Transverse colon (tissue), 4 donors: ENCODE results near the gene UBE2E2. TPM values are rescaled to one million over a fixed set of nuclear protein-coding genes. Genes with fewer than 3 reads are reported as not detected.

Source experiments
- DNase-seq: peaks from one replicate; pipeline ENCODE4 v3.0.0-alpha.2; 2019
- H3K27ac ChIP-seq, 4 donors: fragments of 200-600 bp; sonication (generic); 2 replicates each; pipeline ENCODE4 v1.5.1; 2016 to 2018; ENCODE audit warnings: inconsistent platforms in 4 of 4
- H3K27me3 ChIP-seq: fragments of 200-600 bp; sonication (generic); 2 replicates; pipeline ENCODE4 v1.5.1; 2017; ENCODE audit warnings: inconsistent platforms
- H3K36me3 ChIP-seq, 4 donors: fragments of 200-600 bp; sonication (generic); 2 replicates each; pipeline ENCODE4 v1.5.1; 2017 to 2019; ENCODE audit warnings: inconsistent platforms in 4 of 4
- H3K4me1 ChIP-seq, 4 donors: fragments of 200-600 bp; sonication (generic); 2 replicates each; pipeline ENCODE4 v1.5.1; 2017 to 2020; ENCODE audit warnings: inconsistent platforms in 4 of 4
- H3K4me3 ChIP-seq, 4 donors: fragments of 200-600 bp; sonication (generic); 1 replicate in 1 of 4; 2 replicates in 3 of 4; pipeline versions ENCODE4 v1.5.1 to v1.6.1; 2017 to 2019; ENCODE audit warnings: inconsistent platforms in 4 of 4
- H3K9me3 ChIP-seq, 2 donors: fragments of 200-600 bp; sonication (generic); 2 replicates each; pipeline ENCODE4 v1.5.1; 2017 to 2019; ENCODE audit warnings: inconsistent platforms in 2 of 2
- EP300 ChIP-seq: sonication (generic); formaldehyde crosslinking; IDR thresholded peaks from one replicate; pipeline ENCODE4 v1.6.1; 2017; ENCODE audit warnings: antibody characterized with exemption, low read depth
- POLR2A ChIP-seq: fragments of 450-650 bp; IDR thresholded peaks from one replicate; pipeline ENCODE4 v1.6.1; 2016; ENCODE audit warnings: antibody characterized with exemption, mild to moderate bottlenecking, moderate library complexity
- POLR2AphosphoS5 ChIP-seq, 3 donors: sonication (generic); formaldehyde crosslinking; IDR thresholded peaks; one replicate each; pipeline ENCODE4 v1.6.1; 2016; ENCODE audit warnings: antibody characterized with exemption in 3 of 3
- WGBS, 2 donors: methylation state at CpG; one replicate each; pipeline ENCODE4 v1.1.5; 2018; ENCODE audit warnings: low coverage in 1 of 2; 5-methylcytosine and 5-hydroxymethylcytosine counted together
- in situ Hi-C, 4 donors: fragments of 200-750 bp; cut with MboI; loops; one replicate each; pipeline versions ENCODE4 v1.15.0 to v1.15.1; 2017; ENCODE audit warnings: low sequenced_read_pairs in 3 of 4, low pct_ligation_motif_present in 1 of 4, low pct_unique_long_range_greater_than_20kb in 1 of 4
- intact Hi-C: fragments of 100-400 bp; cut with DNase I; formaldehyde crosslinking; loops from one replicate; pipeline ENCODE4 v1.15.1; 2023; ENCODE audit warnings: low total_unique reads
- total RNA-seq, 4 donors: library from RNA; depleted of rRNA; stranded (reverse); fragments of >200 nt; gene quantifications; one replicate each; pipeline ENCODE4 v1.1.0, GENCODE V29; 2016
- TF ChIP-seq, protein P1 (sequence below), 5 experiments: fragments of 200-600 bp in 3 of 5; fragments of 450-650 bp in 2 of 5; sonication (generic) in 3 of 5; IDR thresholded peaks; 1 replicate in 2 of 5; 2 replicates in 3 of 5; pipeline ENCODE4 v1.5.1; 2016 to 2017; ENCODE audit warnings: antibody characterized with exemption in 5 of 5, inconsistent platforms in 3 of 5, mild to moderate bottlenecking in 2 of 5, moderate library complexity in 1 of 5

The UBE2E2 gene
- total RNA-seq, 4 donors from 2014 or later: 5.4 to 133 (median 7.6) TPM

DNA sequence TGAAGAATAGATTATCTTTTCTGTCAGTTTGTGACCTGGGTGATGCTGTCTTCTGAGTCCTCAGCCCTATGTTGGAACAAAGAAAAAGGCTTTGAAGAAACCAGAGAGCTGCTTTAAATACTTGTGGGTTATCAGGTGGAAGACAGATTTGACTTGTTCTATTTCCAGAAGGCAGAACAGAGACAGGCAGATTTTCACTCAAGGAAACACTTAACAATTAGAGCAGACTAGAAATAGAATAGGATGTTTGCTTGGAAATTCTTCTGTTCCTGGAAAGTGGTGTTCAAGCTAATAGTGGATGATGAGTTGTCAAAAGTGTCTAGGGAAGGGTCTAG, 219.4 kb downstream of the UBE2E2 start:
- in situ Hi-C loops: no loop called here
- Histone ChIP-seq H3K4me1 (peaks cover 0 to 6% (median 1%) of the 10 kb centered on the region in 4 donors), H3K27ac (no peak overlapping the region), H3K36me3 (no peaks in the 10 kb centered on the region), H3K27me3 (no peaks in the 10 kb centered on the region), H3K4me3 (no peak overlapping the region), H3K9me3 (no peaks in the 10 kb centered on the region)
- TF ChIP-seq POLR2A: no peak
- TF ChIP-seq EP300: no peak
- no peak for TF ChIP-seq POLR2AphosphoS5 (IDR thresholded peaks at IDR 0.05)
- TF ChIP-seq, protein P1, sequence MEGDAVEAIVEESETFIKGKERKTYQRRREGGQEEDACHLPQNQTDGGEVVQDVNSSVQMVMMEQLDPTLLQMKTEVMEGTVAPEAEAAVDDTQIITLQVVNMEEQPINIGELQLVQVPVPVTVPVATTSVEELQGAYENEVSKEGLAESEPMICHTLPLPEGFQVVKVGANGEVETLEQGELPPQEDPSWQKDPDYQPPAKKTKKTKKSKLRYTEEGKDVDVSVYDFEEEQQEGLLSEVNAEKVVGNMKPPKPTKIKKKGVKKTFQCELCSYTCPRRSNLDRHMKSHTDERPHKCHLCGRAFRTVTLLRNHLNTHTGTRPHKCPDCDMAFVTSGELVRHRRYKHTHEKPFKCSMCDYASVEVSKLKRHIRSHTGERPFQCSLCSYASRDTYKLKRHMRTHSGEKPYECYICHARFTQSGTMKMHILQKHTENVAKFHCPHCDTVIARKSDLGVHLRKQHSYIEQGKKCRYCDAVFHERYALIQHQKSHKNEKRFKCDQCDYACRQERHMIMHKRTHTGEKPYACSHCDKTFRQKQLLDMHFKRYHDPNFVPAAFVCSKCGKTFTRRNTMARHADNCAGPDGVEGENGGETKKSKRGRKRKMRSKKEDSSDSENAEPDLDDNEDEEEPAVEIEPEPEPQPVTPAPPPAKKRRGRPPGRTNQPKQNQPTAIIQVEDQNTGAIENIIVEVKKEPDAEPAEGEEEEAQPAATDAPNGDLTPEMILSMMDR (IDR thresholded peaks at IDR 0.05): no peak
- intact Hi-C loops: no loop called here
- DNase-seq: no peak

DNA sequence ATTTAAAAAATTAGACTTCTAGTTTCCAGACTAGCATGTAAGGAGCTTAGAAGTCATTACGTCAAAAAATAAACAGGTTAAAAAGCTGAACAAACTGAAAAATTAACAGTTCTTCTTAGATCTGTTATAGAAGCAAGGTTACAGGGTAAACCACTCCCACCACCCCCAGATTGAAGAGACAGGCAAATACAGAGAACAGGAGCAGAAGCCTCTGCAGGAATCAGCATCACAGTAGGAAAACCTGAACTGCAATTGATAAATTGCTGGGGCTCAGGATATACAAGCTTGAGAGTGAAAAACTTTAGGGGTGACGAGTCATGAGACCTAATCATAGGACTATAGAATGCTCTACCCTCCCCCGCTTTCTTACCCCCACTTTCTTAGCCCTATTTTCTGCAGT, 222.3 kb downstream of the UBE2E2 start:
- in situ Hi-C loops (no loop called here), intact Hi-C loops (no loop called here)
- TF ChIP-seq EP300: no peak
- TF ChIP-seq POLR2A: no peak
- TF ChIP-seq POLR2AphosphoS5 (IDR thresholded peaks at IDR 0.05): no peak
- TF ChIP-seq, protein P1 (IDR thresholded peaks at IDR 0.05): no peak
- H3K27me3 ChIP-seq: no peaks in the 10 kb centered on the region
- WGBS, 2 donors: 90 to 95% methylated on average over 3 of the region's 3 CpGs
- H3K36me3 ChIP-seq: no peaks in the 10 kb centered on the region
- peaks cover 0 to 6% (median 1%) of the 10 kb centered on the region in 4 donors for H3K4me1 ChIP-seq
- H3K27ac ChIP-seq: no peak overlapping the region
- H3K4me3 ChIP-seq: no peak overlapping the region
- H3K9me3 ChIP-seq: no peaks in the 10 kb centered on the region
- DNase-seq: no peak

- DNase-seq: no peak
- intact Hi-C loops: no loop called here
Observed at GRCh38 chr3:23430781-23431398, 227.8 kb downstream of the UBE2E2 start.

GRCh38 chr3:23431764-23432163, 228.6 kb downstream of the UBE2E2 start:
- Histone ChIP-seq H3K4me3 (no peak overlapping the region), H3K9me3 (no peaks in the 10 kb centered on the region), H3K27me3 (no peaks in the 10 kb centered on the region), H3K4me1 (no peaks in the 10 kb centered on the region), H3K36me3 (no peaks in the 10 kb centered on the region), H3K27ac (no peak overlapping the region)
- in situ Hi-C loops (no loop called here), intact Hi-C loops (no loop called here)
- WGBS, 2 donors: 64 to 75% methylated on average over 3 of the region's 3 CpGs
- no peak for DNase-seq
- TF ChIP-seq EP300 (no peak), POLR2AphosphoS5 (IDR thresholded peaks at IDR 0.05) (no peak), POLR2A (no peak)
- TF ChIP-seq, protein P1 (IDR thresholded peaks at IDR 0.05): no peak

More at GRCh38 chr3:23430781-23431398, 227.8 kb downstream of the UBE2E2 start:
- Histone ChIP-seq H3K4me1 (no peaks in the 10 kb centered on the region), H3K27ac (no peak overlapping the region), H3K9me3 (no peaks in the 10 kb centered on the region), H3K27me3 (no peaks in the 10 kb centered on the region), H3K36me3 (no peaks in the 10 kb centered on the region), H3K4me3 (no peak overlapping the region)
- no peak for TF ChIP-seq POLR2AphosphoS5 (IDR thresholded peaks at IDR 0.05)
- no peak for TF ChIP-seq EP300
- in situ Hi-C loops: no loop called here
- 73 to 80% methylated on average over 2 of the region's 2 CpGs for WGBS, 2 donors

DNA sequence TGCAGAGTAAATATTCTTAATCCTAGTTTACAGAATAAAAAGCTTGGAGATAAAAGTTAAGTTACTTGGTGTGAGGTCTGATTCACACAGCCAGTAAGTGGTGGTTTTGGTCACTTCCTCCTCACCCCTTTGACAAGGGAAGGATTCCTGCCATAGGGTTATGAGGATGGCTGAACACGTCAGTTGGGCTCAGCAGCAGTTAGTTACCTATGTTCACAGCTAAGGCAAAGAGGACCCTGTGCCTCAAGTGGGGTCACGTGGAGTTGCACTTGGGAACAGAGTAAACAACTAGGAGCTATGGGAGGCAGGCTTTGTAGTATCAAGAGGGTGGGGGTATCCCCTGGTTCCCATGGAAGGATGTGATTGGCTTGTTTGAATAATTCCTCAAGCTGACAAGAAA, 232.2 kb downstream of the UBE2E2 start:
- 79 to 86% methylated on average over 1 to 2 of the region's 2 CpGs for WGBS, 2 donors
- Histone ChIP-seq H3K27me3 (no peaks in the 10 kb centered on the region), H3K9me3 (no peaks in the 10 kb centered on the region), H3K36me3 (no peaks in the 10 kb centered on the region), H3K27ac (no peak overlapping the region), H3K4me1 (no peaks in the 10 kb centered on the region), H3K4me3 (no peak overlapping the region)
- no peak for DNase-seq
- TF ChIP-seq POLR2A: no peak
- TF ChIP-seq POLR2AphosphoS5 (IDR thresholded peaks at IDR 0.05): no peak
- no peak for TF ChIP-seq EP300
- TF ChIP-seq, protein P1 (IDR thresholded peaks at IDR 0.05): no peak
- in situ Hi-C loops (no loop called here), intact Hi-C loops (no loop called here)
